ENCODE results near the gene PHF19.

Gene PHF19

GRCh38 chr9:120852240-120853010 is 24.6 kb downstream of the PHF19 start:
- no peak for DNase-seq (ENCODE audit: low read depth)

GRCh38 chr9:120851449-120851848 is 25.5 kb downstream of the PHF19 start:
- no peak for DNase-seq (ENCODE audit: low read depth)

DNA sequence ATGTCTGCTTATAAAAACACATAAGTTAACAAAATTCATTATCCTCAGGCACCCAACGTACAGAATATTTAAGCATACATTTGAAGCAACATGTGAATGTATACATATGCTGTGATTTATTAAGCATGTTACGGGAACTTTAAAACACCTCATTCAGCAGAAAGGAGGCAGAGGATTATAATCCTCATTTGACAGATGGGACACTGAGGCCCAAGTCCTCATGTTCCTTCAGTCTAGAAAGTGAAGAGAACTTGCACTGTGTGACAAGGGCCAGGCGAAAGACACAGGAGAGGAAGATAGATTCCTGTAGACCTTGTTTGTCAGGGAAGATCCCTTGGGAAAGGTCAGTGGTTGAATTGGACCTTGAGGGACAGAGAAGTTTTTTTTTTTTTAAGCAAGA is 26.7 kb downstream of the PHF19 start:
- DNase-seq (ENCODE audit: low read depth) = no peak

DNA sequence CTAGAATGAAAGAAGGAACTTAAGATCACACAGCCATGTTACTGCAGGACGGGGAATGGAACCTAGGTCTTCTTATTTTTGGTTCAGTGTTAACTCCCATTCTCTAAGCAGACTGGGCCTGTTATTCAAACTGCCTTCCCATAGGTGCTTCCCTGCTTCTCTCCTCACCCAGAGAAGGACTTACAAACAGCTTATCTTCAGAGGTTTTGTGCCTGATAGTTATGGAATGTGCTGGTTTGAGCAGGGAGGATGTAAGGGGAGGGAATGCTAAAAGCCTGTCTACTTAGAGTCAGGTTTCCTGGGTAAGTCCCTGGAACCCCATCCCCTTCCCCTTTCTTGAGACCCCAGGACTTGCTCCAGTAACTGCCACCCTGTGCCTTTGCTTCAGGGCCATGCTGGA is 30.1 kb downstream of the PHF19 start:
- no peak for DNase-seq (ENCODE audit: low read depth)

- no peak for DNase-seq (ENCODE audit: low read depth)
Observed at GRCh38 chr9:120846251-120846889, 30.6 kb downstream of the PHF19 start.

DNA sequence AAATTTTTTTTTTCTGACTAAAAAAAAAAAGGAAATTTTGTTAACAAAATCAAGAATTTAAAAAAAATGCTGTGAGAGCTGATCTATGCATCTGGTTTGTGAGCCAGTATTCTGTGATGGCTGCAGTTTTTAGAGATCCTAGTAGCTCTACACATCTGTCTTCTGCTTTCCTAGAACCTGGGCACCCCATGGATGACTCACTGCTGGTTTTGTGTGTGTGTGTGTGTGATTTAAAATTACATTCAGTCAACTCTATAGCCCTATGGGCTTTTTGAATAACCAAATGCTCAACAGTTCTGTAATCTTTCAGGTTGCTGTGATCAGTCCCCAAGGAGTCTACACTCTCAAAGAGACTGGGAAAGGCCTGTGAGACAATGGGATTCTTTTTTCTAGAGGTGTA is 31.7 kb downstream of the PHF19 start:
- no peak for DNase-seq (ENCODE audit: low read depth)

GRCh38 chr9:120842685-120843485 is 34.1 kb downstream of the PHF19 start, which contains the start of gene PSMD5:
TSS of gene PSMD5 (minus strand) at chr9:120842922. CDS start at chr9:120842909, 13 bp downstream.
- peak; percentile 90 for DNase-seq (ENCODE audit: low read depth)

DNA sequence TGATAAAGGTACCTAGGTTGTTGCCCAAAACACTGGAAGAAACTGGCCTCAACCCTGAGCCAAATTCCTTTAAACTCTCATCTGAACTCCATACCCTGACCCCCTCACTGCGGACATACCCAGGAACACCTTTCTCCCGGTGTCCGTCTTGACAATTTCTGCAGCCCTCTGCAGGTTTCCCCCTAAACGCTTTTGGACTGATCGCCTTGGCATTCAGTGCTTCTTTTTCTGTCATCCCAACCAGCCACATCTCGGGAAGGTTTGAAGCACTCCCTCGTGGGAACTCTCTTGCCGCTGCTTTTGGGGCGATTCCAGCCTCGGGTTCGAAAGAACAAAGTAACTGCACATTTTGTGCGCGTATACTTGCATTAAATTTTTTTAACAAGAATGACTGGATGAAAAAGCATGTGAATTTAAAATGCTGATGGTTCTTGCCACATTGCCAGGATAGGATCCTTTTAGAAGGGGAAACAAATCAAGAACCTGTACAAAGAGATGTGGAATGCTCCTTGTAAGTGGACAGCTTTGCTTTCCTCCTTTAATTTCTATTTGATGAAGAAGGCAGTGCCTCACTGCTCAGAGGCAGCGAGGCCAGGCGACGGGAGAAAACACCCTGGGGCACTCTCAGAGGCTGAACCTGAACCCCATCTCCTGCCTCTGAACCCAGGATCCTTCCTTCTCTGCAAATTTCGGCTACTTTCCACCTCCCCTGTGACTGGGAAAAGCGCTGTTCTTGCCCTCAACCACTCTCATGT is 34.9 kb downstream of the PHF19 start:
- no peak for DNase-seq (ENCODE audit: low read depth)

DNA sequence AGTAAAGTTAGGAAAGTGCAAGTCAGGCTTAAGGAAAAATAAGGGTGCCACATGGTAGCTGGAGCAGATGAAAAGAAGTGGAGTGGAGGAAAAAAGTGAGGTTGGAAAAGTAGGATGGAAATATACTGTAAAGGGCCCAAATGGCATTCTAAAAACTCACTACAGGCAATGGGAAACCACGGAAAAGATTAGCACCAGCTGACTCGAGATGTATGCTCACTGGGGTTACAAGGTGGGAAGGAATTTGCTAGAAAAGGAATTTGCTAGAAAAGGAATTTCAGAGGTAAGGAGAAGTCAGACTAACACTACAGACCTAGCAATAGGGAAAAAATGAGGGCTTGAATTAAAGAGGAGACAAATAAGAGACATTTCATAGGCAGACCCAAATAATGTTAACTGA is 37.8 kb downstream of the PHF19 start:
- no peak for DNase-seq (ENCODE audit: low read depth)

DNA sequence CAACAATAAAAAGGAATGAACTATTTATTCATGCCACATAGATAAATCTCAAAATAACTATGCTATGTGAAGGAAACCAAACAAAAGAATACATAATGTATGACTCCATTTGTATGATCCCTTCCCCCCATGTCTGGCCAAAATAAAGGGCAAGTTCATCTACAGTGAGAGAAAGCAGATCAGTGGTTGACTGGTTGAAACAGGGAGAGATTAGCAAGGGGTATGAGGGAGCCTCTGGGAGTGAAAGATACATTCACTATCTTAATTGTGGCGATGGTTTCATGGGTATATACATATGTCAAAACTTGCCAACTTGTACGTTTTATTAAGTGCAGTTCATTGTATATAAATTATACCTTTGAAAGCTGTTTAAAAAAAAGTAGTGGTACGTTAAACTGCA is 39.1 kb downstream of the PHF19 start:
- no peak for DNase-seq (ENCODE audit: low read depth)

DNA sequence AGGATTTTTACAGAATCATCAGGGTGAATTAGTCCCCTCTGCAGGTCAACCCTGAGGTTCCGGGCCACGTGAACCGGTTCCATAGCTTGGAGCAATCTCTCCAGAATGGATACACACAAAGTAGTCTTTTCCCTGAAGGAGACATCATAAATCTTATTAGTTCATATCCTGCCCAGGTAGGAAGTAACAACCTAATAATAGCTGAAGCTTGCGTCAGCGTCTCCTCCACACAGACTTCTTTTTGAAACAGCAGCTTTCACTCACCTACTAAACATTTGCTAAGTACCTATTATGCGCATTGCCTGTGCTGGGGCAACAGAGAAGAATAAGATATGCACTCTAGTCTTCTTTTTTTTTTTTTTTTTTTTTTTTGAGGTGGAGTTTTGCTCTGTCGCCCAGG is 43.7 kb downstream of the PHF19 start:
- DNase-seq (ENCODE audit: low read depth) = no peak

GRCh38 chr9:120832807-120833206 is 44.2 kb downstream of the PHF19 start:
- DNase-seq (ENCODE audit: low read depth) = no peak

DNA sequence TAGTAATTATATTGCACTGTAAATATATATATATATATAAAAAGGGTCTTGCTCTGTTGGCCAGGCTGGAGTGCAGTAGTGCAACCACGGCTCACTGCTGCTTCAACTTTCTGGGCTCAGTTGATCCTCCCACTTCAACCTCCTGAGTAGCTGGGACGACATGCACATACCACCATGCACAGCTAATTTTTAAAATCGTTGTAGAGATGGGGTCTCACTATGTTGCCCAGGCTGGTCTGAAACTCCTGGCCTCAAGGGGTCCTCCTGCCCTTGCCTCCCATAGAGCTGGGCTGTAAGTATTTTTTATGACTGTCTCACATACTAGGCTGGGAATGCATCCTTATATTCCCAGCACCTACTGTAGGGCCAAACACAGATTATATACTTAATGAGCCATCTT is 46.1 kb downstream of the PHF19 start:
- no peak for DNase-seq (ENCODE audit: low read depth)

GRCh38 chr9:120830151-120830550 is 46.8 kb downstream of the PHF19 start:
- DNase-seq (ENCODE audit: low read depth) = no peak

- no peak for DNase-seq (ENCODE audit: low read depth)
Observed at GRCh38 chr9:120829650-120830049, 47.3 kb downstream of the PHF19 start.

GRCh38 chr9:120820095-120820494 is 56.9 kb downstream of the PHF19 start:
- DNase-seq (ENCODE audit: low read depth) = no peak

GRCh38 chr9:120818595-120818994 is 58.4 kb downstream of the PHF19 start:
- DNase-seq (ENCODE audit: low read depth) = no peak

- DNase-seq (ENCODE audit: low read depth) = no peak
Observed at GRCh38 chr9:120815075-120815474, 61.9 kb downstream of the PHF19 start.

DNA sequence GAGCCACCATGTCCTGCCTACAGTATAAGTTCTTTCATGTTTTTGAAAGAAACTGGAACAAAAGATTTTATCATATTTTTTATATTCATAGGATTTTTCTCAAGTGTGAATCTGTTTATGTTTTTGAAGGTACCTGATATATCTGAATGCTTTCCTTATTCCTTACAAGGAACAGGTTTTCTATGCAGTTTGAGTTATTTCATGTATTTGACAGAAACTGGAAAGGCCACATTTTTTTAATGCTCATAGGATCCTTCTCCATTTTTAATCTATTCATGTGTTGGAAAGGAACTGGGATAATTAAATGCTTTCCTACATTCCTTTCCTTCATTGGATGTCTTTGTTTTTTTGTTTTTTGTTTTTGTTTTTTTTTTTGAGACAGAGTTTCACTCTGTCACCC is 68.1 kb downstream of the PHF19 start:
- DNase-seq (ENCODE audit: low read depth) = no peak

GRCh38 chr9:120807607-120808379 is 69.2 kb downstream of the PHF19 start:
- DNase-seq (ENCODE audit: low read depth) = no peak
